K562 (cell line): ENCODE measurements around the gene MRAP2. TPM values are rescaled to one million over a fixed set of nuclear protein-coding genes. Genes with fewer than 3 reads are reported as not detected.

Experiments used
- ATAC-seq: fragments of 200-7000 bp; cut with Tn5 transposase; 3 replicates; pipeline ENCODE4 v1.9.1; 2020; ENCODE audit warnings: moderate library complexity
- BruUV-seq: library from RNA; stranded (reverse); fragments of 400-500 nt; replicated peaks from 2 replicates; lab custom pipeline; 2021; lab: Mats Ljungman, UMichigan
- CTCF ChIA-PET: fragments of 300-600 bp; formaldehyde crosslinking; extraction: SDS; loops from one replicate; lab custom pipeline; 2021; ENCODE audit warnings: low intra/inter-chr PET ratio; lab: Yijun Ruan, JAX
- POLR2A ChIA-PET: fragments of 300-600, 350-650 bp; sonication (Branson Sonifier 250); formaldehyde crosslinking; extraction: SDS; loops from one replicate; lab custom pipeline; 2021; ENCODE audit warnings: antibody characterized with exemption, inconsistent platforms; lab: Yijun Ruan, JAX
- DNase-seq, 4 experiments: peaks; one replicate each; pipeline versions ENCODE4 v3.0.0 to v3.0.0-alpha.2; 2011 to 2018; ENCODE audit warnings: low spot score in 3 of 4, mixed read lengths in 3 of 4; ENCODE audit errors: extremely low read depth in 1 of 4
- FAIRE-seq: peaks from 2 replicates; lab custom pipeline; 2011; peaks lifted over from hg19 to GRCh38; lab: Jason Lieb, UNC
- H2AFZ ChIP-seq: 2 replicates; pipeline ENCODE4 v1.6.0; 2011; ENCODE audit warnings: low read depth, low read length, control low read depth, inconsistent platforms
- H3K27ac ChIP-seq: fragments of 200-600 bp; 3 replicates; pipeline ENCODE4 v1.8.0; 2011; ENCODE audit warnings: low read depth, mild to moderate bottlenecking, control low read depth, inconsistent platforms, low read length, moderate library complexity, mixed read lengths; ENCODE audit errors: extremely low read depth
- H3K27me3 ChIP-seq, 2 experiments: fragments of 300-600 bp in 1 of 2; 2 replicates in 1 of 2; 3 replicates in 1 of 2; pipeline versions ENCODE4 v1.6.0 to v1.8.0; 2011; ENCODE audit warnings: inconsistent platforms in 2 of 2, low read length in 2 of 2, mild to moderate bottlenecking in 1 of 2, mixed read lengths in 1 of 2, moderate library complexity in 1 of 2; ENCODE audit not compliant: control insufficient read depth in 2 of 2, insufficient read depth in 2 of 2
- H3K36me3 ChIP-seq: fragments of 300-600 bp; 3 replicates; pipeline ENCODE4 v1.8.0; 2011; ENCODE audit warnings: mild to moderate bottlenecking, low read length, inconsistent platforms; ENCODE audit not compliant: control insufficient read depth, insufficient read depth
- H3K4me1 ChIP-seq, 2 experiments: fragments of 200-600 bp in 1 of 2; replicated peaks in 1 of 2; 2 replicates in 1 of 2; 3 replicates in 1 of 2; pipeline versions ENCODE4 v1.5.1 to v1.8.0; 2011; ENCODE audit warnings: inconsistent platforms in 2 of 2, low read length in 2 of 2, mild to moderate bottlenecking in 1 of 2, mixed read lengths in 1 of 2, moderate library complexity in 1 of 2; ENCODE audit not compliant: control insufficient read depth in 2 of 2, insufficient read depth in 2 of 2
- H3K4me2 ChIP-seq: 2 replicates; pipeline ENCODE4 v1.6.1; 2011; ENCODE audit warnings: low read length, control low read depth, inconsistent platforms, mixed read lengths; ENCODE audit not compliant: insufficient read depth
- H3K4me3 ChIP-seq: fragments of 200-600 bp; sonication (generic), shearing (Covaris generic); 2 replicates; pipeline ENCODE4 v1.5.1; 2016; ENCODE audit warnings: control low read depth, inconsistent platforms
- H3K79me2 ChIP-seq: fragments of 200-600 bp; 3 replicates; pipeline ENCODE4 v1.8.0; 2011; ENCODE audit warnings: low read length, inconsistent platforms; ENCODE audit not compliant: control insufficient read depth, insufficient read depth
- H3K9ac ChIP-seq, 2 experiments: 2 replicates each; pipeline versions ENCODE4 v1.6.0 to v1.6.1; 2011; ENCODE audit warnings: low read depth in 2 of 2, low read length in 2 of 2, control low read depth in 1 of 2, inconsistent platforms in 1 of 2, mild to moderate bottlenecking in 1 of 2, mixed read lengths in 1 of 2; ENCODE audit not compliant: insufficient read depth in 1 of 2
- H3K9me1 ChIP-seq: one replicate; pipeline ENCODE4 v1.6.0; 2011; ENCODE audit warnings: inconsistent platforms, mild to moderate bottlenecking, low read length, moderate library complexity; ENCODE audit not compliant: control insufficient read depth, insufficient read depth
- H3K9me3 ChIP-seq: replicated peaks from 2 replicates; pipeline ENCODE4 v1.5.1; 2011; ENCODE audit warnings: low read depth, low read length, inconsistent platforms; ENCODE audit not compliant: control insufficient read depth, insufficient read depth
- H4K20me1 ChIP-seq: replicated peaks from 2 replicates; pipeline ENCODE4 v1.6.1; 2011; ENCODE audit warnings: low read length, inconsistent platforms, mixed read lengths; ENCODE audit not compliant: control insufficient read depth, insufficient read depth
- BRD4 ChIP-seq: fragments of 200-600 bp; sonication (generic); IDR thresholded peaks from 2 replicates; pipeline ENCODE4 v1.6.1; 2017; ENCODE audit warnings: inconsistent platforms
- CBFA2T2 ChIP-seq: fragments of 450-650 bp; conservative IDR thresholded peaks from 2 replicates; pipeline ENCODE4 v1.6.1; 2017; ENCODE audit warnings: mild to moderate bottlenecking
- CBFA2T3 ChIP-seq: fragments of 450-650 bp; IDR thresholded peaks from 2 replicates; pipeline ENCODE4 v1.6.1; 2017
- CTBP1 ChIP-seq: fragments of 450-650 bp; IDR thresholded peaks from 2 replicates; pipeline ENCODE4 v1.6.1; 2016; ENCODE audit warnings: borderline replicate concordance
- LEF1 ChIP-seq: fragments of 450-650 bp; IDR thresholded peaks from 2 replicates; pipeline ENCODE4 v1.6.1; 2016; ENCODE audit warnings: mild to moderate bottlenecking
- NCOR1 ChIP-seq: fragments of 450-650 bp; IDR thresholded peaks from 2 replicates; pipeline ENCODE4 v1.6.1; 2016; ENCODE audit warnings: mild to moderate bottlenecking, moderate library complexity
- SUPT5H ChIP-seq: fragments of 450-650 bp; IDR thresholded peaks from 2 replicates; pipeline ENCODE4 v1.6.1; 2016
- ZBTB33 ChIP-seq: sonication (generic); formaldehyde crosslinking; IDR thresholded peaks from 2 replicates; pipeline ENCODE4 v1.8.1; 2023; ENCODE audit warnings: mild to moderate bottlenecking, missing genetic modification reagents
- ZFP1 ChIP-seq: fragments of 450-650 bp; formaldehyde crosslinking; IDR thresholded peaks from 2 replicates; pipeline ENCODE4 v1.4.0; 2020; ENCODE audit warnings: mild to moderate bottlenecking, mixed read lengths
- ZFP91 ChIP-seq: sonication (generic); formaldehyde crosslinking; IDR thresholded peaks from 2 replicates; pipeline ENCODE4 v1.8.0; 2022; ENCODE audit warnings: mild to moderate bottlenecking, missing genetic modification reagents
- ZFX ChIP-seq: sonication (generic); formaldehyde crosslinking; IDR thresholded peaks from 2 replicates; pipeline ENCODE4 v1.8.0; 2022; ENCODE audit warnings: mild to moderate bottlenecking, missing genetic modification reagents, moderate library complexity
- ZNF830 ChIP-seq: fragments of 250-450 bp; sonication (Bioruptor Pico); IDR thresholded peaks from 2 replicates; pipeline ENCODE4 v1.5.0; 2021; ENCODE audit warnings: mild to moderate bottlenecking
- WGBS: fragments of 100-300 bp; shearing (Covaris generic); methylation state at CpG from one replicate; pipeline ENCODE4 v1.1.6; 2016; ENCODE audit warnings: low coverage, mixed read lengths; ENCODE audit not compliant: insufficient coverage; ENCODE audit errors: missing lambda C conversion rate; 5-methylcytosine and 5-hydroxymethylcytosine counted together
- in situ Hi-C: fragments of 300-500 bp; cut with MboI; formaldehyde crosslinking; loops from 4 replicates; pipeline ENCODE4 v1.15.0; 2018; ENCODE audit warnings: inconsistent platforms, mixed read lengths
- intact Hi-C: fragments of 100-400 bp; cut with micrococcal nuclease; formaldehyde crosslinking; loops from 2 replicates; pipeline ENCODE4 v1.14.2; 2022
- polyA plus RNA-seq, 8 experiments: library from polyadenylated mRNA; depleted of rRNA in 4 of 8; stranded (reverse) in 5 of 8; unstranded in 3 of 8; fragments of >200 nt; fragmentation: Nextera tagmentation in 2 of 8; fragmentation: Illumina TruSeq in 1 of 8; extraction: Ambion mirVana in 2 of 8; extraction: Trizol in 1 of 8; gene quantifications; 2 replicates each; pipeline versions ENCODE4 v1.2.1 to v1.2.3, GENCODE V29; 2011 to 2014; ENCODE audit warnings: inconsistent platforms in 1 of 8, missing spikeins in 1 of 8
- total RNA-seq, 7 experiments: library from RNA; depleted of rRNA in 6 of 7; stranded (reverse); fragments of >200 nt in 6 of 7; fragmentation: Illumina TruSeq in 2 of 7; extraction: Trizol in 2 of 7; gene quantifications; 2 replicates each; pipeline versions ENCODE4 v1.2.1 to v1.2.3, GENCODE V29; 2011 to 2021; ENCODE audit warnings: low replicate concordance in 1 of 7

Gene MRAP2
- total and polyA plus RNA-seq, 9 of the 15 experiments (the other 6 are each of a cell fraction or from before 2014, with no cell fraction given) = 5.9 to 38.9 (median 9.3) TPM

DNA sequence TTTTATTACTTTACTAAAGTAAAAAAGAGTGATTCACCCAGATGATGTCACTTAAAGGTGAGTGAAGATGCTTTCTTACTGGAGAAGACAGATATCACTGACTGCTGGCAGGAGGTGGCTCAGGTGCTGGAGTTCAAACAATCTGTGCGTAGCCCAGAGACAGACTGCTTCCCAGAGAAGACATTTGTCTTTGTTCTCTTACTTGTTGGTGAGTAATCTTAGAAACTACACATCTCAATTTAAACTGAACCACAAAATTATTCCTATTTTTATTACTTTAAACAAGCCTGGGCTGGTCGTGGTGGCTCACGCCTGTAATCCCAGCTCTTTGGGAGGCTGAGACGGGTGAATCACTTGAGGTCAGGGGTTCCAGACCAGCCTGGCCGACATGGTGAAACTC, 101.7 kb downstream of the MRAP2 start:
- in situ Hi-C loops = no loop called here
- intact Hi-C loops = loop anchor here (5.0 kb wide), 1 partner anchor 83 kb away; no protein-coding TSS in a partner anchor
- H3K9ac ChIP-seq = no peak overlapping the region
- no peaks in the 10 kb centered on the region for H3K36me3 ChIP-seq
- no peak overlapping the region for H3K4me2 ChIP-seq
- H3K27ac ChIP-seq = no peak overlapping the region
- no TSS peak for BruUV-seq
- FAIRE-seq (no peak), ATAC-seq (no peak), DNase-seq (peak in 1 of 4 experiments; percentile 13)
- H2AFZ ChIP-seq = no peak overlapping the region
- WGBS = 88% methylated on average over 5 of the region's 5 CpGs
- no peaks in the 10 kb centered on the region for H3K79me2 ChIP-seq
- no peak for TF ChIP-seq ZFP1 (CRISPR knock-in tag)
- no peak overlapping the region for H3K4me3 ChIP-seq
- ChIA-PET POLR2A (no interaction called here), CTCF (no interaction called here)
- peaks cover 5% of the 10 kb centered on the region; the same call in 1 of the 2 replicates for H3K9me3 ChIP-seq
- H3K27me3 ChIP-seq = no peaks in the 10 kb centered on the region
- no peaks in the 10 kb centered on the region for H3K9me1 ChIP-seq
- no peaks in the 10 kb centered on the region for H4K20me1 ChIP-seq
- H3K4me1 ChIP-seq = peaks cover 0 to 14% of the 10 kb centered on the region in 2 experiments; a peak in 2 of 5 replicates

DNA sequence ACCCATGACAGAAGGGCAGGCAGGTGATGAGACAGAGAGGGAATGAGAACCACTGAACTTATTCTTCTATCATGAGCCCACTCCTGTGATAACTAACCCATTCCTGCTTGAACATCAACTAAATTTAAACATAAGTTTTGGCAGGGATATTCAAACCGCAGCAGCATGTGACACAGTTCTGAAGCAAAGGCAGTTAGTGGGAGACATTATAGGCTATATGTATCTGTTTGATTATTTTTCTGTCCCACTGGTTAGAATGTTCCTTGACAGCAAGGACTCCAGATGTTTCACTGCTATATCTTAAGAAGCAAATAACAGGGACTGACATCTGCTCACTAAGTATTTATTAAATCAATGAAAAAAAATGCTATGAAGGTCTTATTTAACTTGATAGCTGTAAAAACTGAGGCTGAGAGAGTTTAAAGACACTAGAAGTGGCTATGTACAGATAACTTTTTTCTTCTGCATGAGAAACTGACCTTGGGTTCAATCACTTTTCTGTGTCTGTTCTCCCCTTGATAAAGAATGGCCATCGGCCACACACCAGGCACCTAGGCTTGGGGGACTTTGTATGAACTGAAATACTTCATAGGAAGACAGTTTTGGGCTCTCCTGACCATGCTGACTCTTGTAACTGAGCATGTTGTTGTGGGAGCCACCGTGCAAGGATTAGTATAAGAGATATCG, 102.9 kb downstream of the MRAP2 start:
- Histone ChIP-seq H3K4me3 (no peak overlapping the region), H3K27me3 (no peaks in the 10 kb centered on the region), H3K9me3 (peaks cover 5% of the 10 kb centered on the region; the same call in 1 of the 2 replicates), H2AFZ (peak overlapping the region; percentile 78), H3K9ac (peak overlapping the region in 1 of 2 experiments; percentile 55; a peak in 2 of 4 replicates), H3K9me1 (no peaks in the 10 kb centered on the region), H3K4me2 (peak overlapping the region; percentile 64), H3K79me2 (no peaks in the 10 kb centered on the region), H4K20me1 (no peaks in the 10 kb centered on the region), H3K4me1 (peaks cover 0 to 14% of the 10 kb centered on the region in 2 experiments; a peak in 3 of 5 replicates), H3K36me3 (no peaks in the 10 kb centered on the region), H3K27ac (peak overlapping the region; percentile 80)
- POLR2A ChIA-PET = interaction anchor here (1.0 kb wide), 1 partner anchor 16 kb away, joined by 3 read pairs; no protein-coding TSS in a partner anchor
- DNase-seq (peak in 3 of 4 experiments; percentile 31 to 71 (median 38)), ATAC-seq (peak; percentile 79), FAIRE-seq (no peak)
- CTCF ChIA-PET = interaction anchor here (0.6 kb wide), 1 partner anchor 626 kb away, joined by 3 read pairs; no protein-coding TSS in a partner anchor
- BruUV-seq = no TSS peak
- in situ Hi-C loops (no loop called here), intact Hi-C loops (loop anchor here (5.0 kb wide), 1 partner anchor 84 kb away; no protein-coding TSS in a partner anchor)
- 12% methylated on average over 4 of the region's 4 CpGs for WGBS
- TF ChIP-seq CTBP1 = no peak
- no peak for TF ChIP-seq ZNF830 (CRISPR knock-in tag)
- TF ChIP-seq ZBTB33 (CRISPR knock-in tag) = no peak
- no peak for TF ChIP-seq SUPT5H
- TF ChIP-seq NCOR1 = peak; percentile 22; the same call in 1 of the 2 replicates
- peak; percentile 37; the same call in 1 of the 2 replicates for TF ChIP-seq CBFA2T2
- TF ChIP-seq CBFA2T3 = peak; percentile 64
- TF ChIP-seq ZFP91 (CRISPR knock-in tag) = no peak
- no peak for TF ChIP-seq BRD4
- 0 out of 2 replicates have a peak, but pooled peaks have one; percentile 11 for TF ChIP-seq ZFX (CRISPR knock-in tag)
- 0 out of 2 replicates have a peak, but pooled peaks have one; percentile 14 for TF ChIP-seq LEF1
